PC-9 (cell line): ENCODE measurements around the gene CAPN5. TPM values are rescaled to one million over a fixed set of nuclear protein-coding genes. Genes with fewer than 3 reads are reported as not detected.

ENCODE experiments used
- BruUV-seq: library from RNA; stranded (reverse); fragments of 400-500 nt; replicated peaks from 2 replicates; lab custom pipeline; 2021; lab: Mats Ljungman, UMichigan
- CTCF ChIA-PET: fragments of 300-600 bp; sonication (Branson Sonifier 250); formaldehyde crosslinking; loops from one replicate; lab custom pipeline; 2022; ENCODE audit warnings: antibody characterized with exemption; lab: Charles Lee
- POLR2A ChIA-PET: fragments of 300-600 bp; sonication (Branson Sonifier 250); formaldehyde crosslinking; loops from one replicate; lab custom pipeline; 2022; ENCODE audit warnings: antibody characterized with exemption; ENCODE audit not compliant: unreplicated experiment; lab: Charles Lee
- DNase-seq, 2 experiments: peaks; one replicate each; pipeline versions ENCODE4 v3.0.0 to v3.0.0-alpha.2; 2015 to 2022; ENCODE audit warnings: mixed read lengths in 1 of 2
- H2AFZ ChIP-seq: fragments of 200-600 bp; sonication (generic); 2 replicates; pipeline ENCODE4 v1.8.1; 2017; ENCODE audit warnings: antibody characterized with exemption
- H3F3A ChIP-seq: fragments of 200-600 bp; sonication (generic); 2 replicates; pipeline ENCODE4 v1.8.1; 2017; ENCODE audit warnings: antibody characterized with exemption, mild to moderate bottlenecking, low read depth; ENCODE audit not compliant: insufficient read depth
- H3K27ac ChIP-seq: fragments of 200-600 bp; sonication (generic); 2 replicates; pipeline ENCODE4 v1.6.1; 2016; ENCODE audit warnings: mixed run types
- H3K27me3 ChIP-seq: fragments of 200-600 bp; sonication (generic); 2 replicates; pipeline ENCODE4 v1.6.1; 2016; ENCODE audit warnings: low read depth, mixed run types; ENCODE audit not compliant: insufficient read depth
- H3K36me3 ChIP-seq: fragments of 200-600 bp; sonication (generic); 2 replicates; pipeline ENCODE4 v1.6.1; 2016; ENCODE audit warnings: low read depth, mixed run types
- H3K4me1 ChIP-seq: fragments of 200-600 bp; sonication (generic); replicated peaks from 2 replicates; pipeline ENCODE4 v1.6.1; 2016; ENCODE audit warnings: mixed run types; ENCODE audit not compliant: insufficient read depth
- H3K4me2 ChIP-seq: fragments of 200-600 bp; sonication (generic); 2 replicates; pipeline ENCODE4 v1.6.1; 2017; ENCODE audit warnings: mixed run types
- H3K4me3 ChIP-seq: fragments of 200-600 bp; sonication (generic); 2 replicates; pipeline ENCODE4 v1.6.1; 2016; ENCODE audit warnings: mixed run types
- H3K79me2 ChIP-seq: fragments of 200-600 bp; sonication (generic); 2 replicates; pipeline ENCODE4 v1.6.1; 2017; ENCODE audit warnings: low read depth, mixed run types
- H3K9me2 ChIP-seq: fragments of 200-600 bp; sonication (generic); 2 replicates; pipeline ENCODE4 v1.8.1; 2017; ENCODE audit warnings: mild to moderate bottlenecking; ENCODE audit not compliant: insufficient read depth
- H3K9me3 ChIP-seq: fragments of 200-600 bp; sonication (generic); 2 replicates; pipeline ENCODE4 v1.8.1; 2016; ENCODE audit warnings: low read depth; ENCODE audit not compliant: insufficient read depth
- H4K20me1 ChIP-seq: fragments of 200-600 bp; sonication (generic); 2 replicates; pipeline ENCODE4 v1.8.1; 2017; ENCODE audit not compliant: insufficient read depth
- CTCF ChIP-seq: fragments of 200-600 bp; sonication (generic); conservative IDR thresholded peaks from 2 replicates; pipeline ENCODE4 v1.6.1; 2017; ENCODE audit warnings: mixed run types, antibody characterized with exemption, mild to moderate bottlenecking, moderate library complexity
- EZH2 ChIP-seq: fragments of 200-600 bp; sonication (generic); IDR thresholded peaks from 2 replicates; pipeline ENCODE4 v1.8.0; 2017; ENCODE audit warnings: antibody characterized with exemption, low read depth
- intact Hi-C: fragments of 100-400 bp; cut with micrococcal nuclease; formaldehyde crosslinking; loops from one replicate; pipeline ENCODE4 v1.10.0; 2022; ENCODE audit not compliant: unreplicated experiment
- total RNA-seq: library from RNA; stranded (reverse); gene quantifications from 2 replicates; pipeline ENCODE4 v1.2.3, GENCODE V29; 2021

CAPN5 gene
- total RNA-seq, 1 experiment from 2014 or later = 9.9 TPM

GRCh38 chr11:77127235-77127911, 60.6 kb downstream of the CAPN5 start:
- Histone ChIP-seq H3K9me3 (no peaks in the 10 kb centered on the region), H3K27me3 (no peaks in the 10 kb centered on the region), H3K79me2 (no peaks in the 10 kb centered on the region), H2AFZ (no peak overlapping the region), H3F3A (no peaks in the 10 kb centered on the region), H3K9me2 (no peaks in the 10 kb centered on the region), H3K36me3 (no peaks in the 10 kb centered on the region), H3K4me3 (peak overlapping the region; percentile 44; the same call in 1 of the 2 replicates), H4K20me1 (no peaks in the 10 kb centered on the region), H3K4me2 (peak overlapping the region; percentile 70), H3K27ac (no peak overlapping the region), H3K4me1 (no peaks in the 10 kb centered on the region)
- no peak for TF ChIP-seq EZH2
- TF ChIP-seq CTCF = peak; percentile 98
- intact Hi-C loops = loop anchor here (1.0 to 2.0 kb wide), 4 partner anchors 61 to 492 kb away; no protein-coding TSS in a partner anchor
- DNase-seq = peak in 1 of 2 experiments; percentile 59
- no TSS peak for BruUV-seq
- POLR2A ChIA-PET = no interaction called here
- CTCF ChIA-PET = interaction anchor here (1.0 to 1.7 kb wide), 6 partner anchors 17 to 61 kb away, joined by 4 to 9 read pairs (median 6); no protein-coding TSS in a partner anchor

- peak in 1 of 2 experiments; percentile 25 for DNase-seq
- POLR2A ChIA-PET = no interaction called here
- no peaks in the 10 kb centered on the region for H3K4me1 ChIP-seq
- CTCF ChIA-PET = interaction anchor here (0.6 to 1.7 kb wide), 7 partner anchors 14 to 81 kb away, joined by 3 to 9 read pairs (median 5); no protein-coding TSS in a partner anchor
- no peaks in the 10 kb centered on the region for H3K36me3 ChIP-seq
- H3K4me2 ChIP-seq = peak within 1 kb of the TSS; percentile 70
- H3K79me2 ChIP-seq = no peaks in the 10 kb centered on the region
- no peak within 1 kb of the TSS for H2AFZ ChIP-seq
- intact Hi-C loops = loop anchor here (1.0 to 2.0 kb wide), 4 partner anchors 60 to 491 kb away; no protein-coding TSS in a partner anchor
- peak within 1 kb of the TSS; percentile 44; the same call in 1 of the 2 replicates for H3K4me3 ChIP-seq
- no peak within 1 kb of the TSS for H3K27ac ChIP-seq
- no peaks in the 10 kb centered on the region for H3F3A ChIP-seq
- no peaks in the 10 kb centered on the region for H3K9me2 ChIP-seq
- no peaks in the 10 kb centered on the region for H3K27me3 ChIP-seq
- H3K9me3 ChIP-seq = no peaks in the 10 kb centered on the region
- TF ChIP-seq EZH2 = no peak
- no peak for TF ChIP-seq CTCF
- no TSS peak for BruUV-seq
- H4K20me1 ChIP-seq = no peaks in the 10 kb centered on the region
Measured at GRCh38 chr11:77127920-77128691, 61.3 kb downstream of the CAPN5 start, which contains the start of gene MYO7A. MYO7A (plus strand) TSS chr11:77128246; CDS start chr11:77130635, 2,389 bp downstream.

GRCh38 chr11:77129069-77129841, 62.5 kb downstream of the CAPN5 start:
- Histone ChIP-seq H3K36me3 (no peaks in the 10 kb centered on the region), H3F3A (no peaks in the 10 kb centered on the region), H4K20me1 (no peaks in the 10 kb centered on the region), H3K27ac (no peak overlapping the region), H3K4me3 (no peak overlapping the region), H3K9me2 (no peaks in the 10 kb centered on the region), H3K79me2 (no peaks in the 10 kb centered on the region), H3K9me3 (no peaks in the 10 kb centered on the region), H3K27me3 (no peaks in the 10 kb centered on the region), H3K4me2 (no peak overlapping the region), H3K4me1 (no peaks in the 10 kb centered on the region), H2AFZ (no peak overlapping the region)
- intact Hi-C loops = no loop called here
- ChIA-PET POLR2A (no interaction called here), CTCF (interaction anchor here (1.0 kb wide), 2 partner anchors 15 to 57 kb away, joined by 3 to 5 read pairs; no protein-coding TSS in a partner anchor)
- no peak for DNase-seq
- TF ChIP-seq CTCF (no peak), EZH2 (no peak)
- BruUV-seq = no TSS peak
